ENCODE results near the gene DOCK11. TPM values are rescaled to one million over a fixed set of nuclear protein-coding genes. Genes with fewer than 3 reads are reported as not detected.

DOCK11 gene
- total RNA-seq, 2 donors from 2014 or later: 3.1 to 3.4 TPM

DNA sequence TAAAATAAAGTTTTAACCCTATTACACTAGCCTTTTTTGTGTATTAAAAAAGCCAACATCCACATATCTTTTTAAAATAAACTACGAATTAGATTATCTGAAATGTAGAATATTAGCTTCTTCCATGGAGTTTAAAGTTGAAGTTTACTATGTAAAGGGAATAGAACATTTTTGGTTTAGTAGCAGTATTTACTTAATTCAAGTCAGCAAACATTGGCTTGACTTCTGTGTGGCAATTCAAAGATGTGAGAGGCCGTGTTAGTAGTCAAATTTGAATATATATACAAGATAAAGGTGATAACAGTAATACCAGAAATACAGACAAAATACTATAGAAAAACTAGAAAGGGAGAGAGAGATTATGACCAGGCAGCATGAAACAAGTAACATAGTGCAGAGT is 116.7 kb downstream of the DOCK11 start:
- no CpG with 5 or more reads among the region's 2 CpGs for WGBS, 2 experiments (ENCODE audit: insufficient coverage in 1 of 2, insufficient read length in 1 of 2)

DNA sequence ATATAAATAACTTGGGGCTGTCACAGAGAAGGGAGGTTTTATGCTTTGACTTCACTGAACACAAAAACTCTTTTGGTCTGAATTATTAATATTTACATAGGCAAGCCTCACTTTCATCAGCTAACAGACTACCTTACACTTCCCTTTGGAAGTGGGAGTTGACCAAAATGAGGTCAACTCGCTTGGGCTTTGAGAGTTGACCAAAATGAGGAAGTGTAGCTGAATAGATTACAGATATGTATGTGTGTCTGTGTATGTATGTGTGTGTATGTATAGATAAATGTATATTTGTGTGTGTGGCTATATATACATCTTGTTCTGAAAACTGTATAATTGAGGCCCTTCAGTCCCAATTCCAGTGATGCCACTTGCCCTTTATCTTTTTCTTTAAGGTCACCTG is 118.5 kb downstream of the DOCK11 start:
- Histone ChIP-seq H3K27ac (ENCODE audit: low read depth, low read length) (no peak overlapping the region), H3K9ac (ENCODE audit: extremely low read depth, low read length, poor library complexity, severe bottlenecking) (no peak overlapping the region), H3K4me3 (ENCODE audit: low read length) (no peak overlapping the region), H3K9me3 (ENCODE audit: control insufficient read depth, low read length) (no peaks in the 10 kb centered on the region), H3K4me1 (ENCODE audit: control insufficient read depth, insufficient read depth, low read length) (no peaks in the 10 kb centered on the region), H3K36me3 (ENCODE audit: control insufficient read depth, insufficient read depth, low read length) (no peaks in the 10 kb centered on the region), H3K27me3 (ENCODE audit: control insufficient read depth, insufficient read depth, low read length, poor library complexity, severe bottlenecking) (no peaks in the 10 kb centered on the region)
- H3K4me3 Mint-ChIP-seq: no peak overlapping the region
- TF ChIP-seq, protein P1, sequence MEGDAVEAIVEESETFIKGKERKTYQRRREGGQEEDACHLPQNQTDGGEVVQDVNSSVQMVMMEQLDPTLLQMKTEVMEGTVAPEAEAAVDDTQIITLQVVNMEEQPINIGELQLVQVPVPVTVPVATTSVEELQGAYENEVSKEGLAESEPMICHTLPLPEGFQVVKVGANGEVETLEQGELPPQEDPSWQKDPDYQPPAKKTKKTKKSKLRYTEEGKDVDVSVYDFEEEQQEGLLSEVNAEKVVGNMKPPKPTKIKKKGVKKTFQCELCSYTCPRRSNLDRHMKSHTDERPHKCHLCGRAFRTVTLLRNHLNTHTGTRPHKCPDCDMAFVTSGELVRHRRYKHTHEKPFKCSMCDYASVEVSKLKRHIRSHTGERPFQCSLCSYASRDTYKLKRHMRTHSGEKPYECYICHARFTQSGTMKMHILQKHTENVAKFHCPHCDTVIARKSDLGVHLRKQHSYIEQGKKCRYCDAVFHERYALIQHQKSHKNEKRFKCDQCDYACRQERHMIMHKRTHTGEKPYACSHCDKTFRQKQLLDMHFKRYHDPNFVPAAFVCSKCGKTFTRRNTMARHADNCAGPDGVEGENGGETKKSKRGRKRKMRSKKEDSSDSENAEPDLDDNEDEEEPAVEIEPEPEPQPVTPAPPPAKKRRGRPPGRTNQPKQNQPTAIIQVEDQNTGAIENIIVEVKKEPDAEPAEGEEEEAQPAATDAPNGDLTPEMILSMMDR (conservative IDR thresholded peaks at IDR 0.05): no peak
- peaks cover 24% of the 10 kb centered on the region for H3K9me3 Mint-ChIP-seq
- no peak overlapping the region for H3K27ac Mint-ChIP-seq
- no peaks in the 10 kb centered on the region for H3K27me3 Mint-ChIP-seq (ENCODE audit: insufficient read depth)
- H3K36me3 Mint-ChIP-seq (ENCODE audit: low read depth): no peaks in the 10 kb centered on the region
- WGBS, 2 experiments (ENCODE audit: insufficient coverage in 1 of 2, insufficient read length in 1 of 2): 92 to 100% methylated on average over 1 of the region's 1 CpG
- no peaks in the 10 kb centered on the region for H3K4me1 Mint-ChIP-seq
- DNase-seq: no peak

More for the DNA sequence above, 116.7 kb downstream of the DOCK11 start:
- no peak for DNase-seq
- no peaks in the 10 kb centered on the region for H3K4me1 ChIP-seq (ENCODE audit: control insufficient read depth, insufficient read depth, low read length)
- no peaks in the 10 kb centered on the region for H3K27me3 ChIP-seq (ENCODE audit: control insufficient read depth, insufficient read depth, low read length, poor library complexity, severe bottlenecking)
- Mint-ChIP-seq H3K9me3 (peaks cover 32% of the 10 kb centered on the region), H3K4me1 (no peaks in the 10 kb centered on the region), H3K4me3 (no peak overlapping the region), H3K27ac (no peak overlapping the region), H3K27me3 (ENCODE audit: insufficient read depth) (no peaks in the 10 kb centered on the region), H3K36me3 (ENCODE audit: low read depth) (no peaks in the 10 kb centered on the region)
- H3K27ac ChIP-seq (ENCODE audit: low read depth, low read length): no peak overlapping the region
- TF ChIP-seq, protein P1 (conservative IDR thresholded peaks at IDR 0.05): no peak
- no peak overlapping the region for H3K4me3 ChIP-seq (ENCODE audit: low read length)
- H3K9me3 ChIP-seq (ENCODE audit: control insufficient read depth, low read length): no peaks in the 10 kb centered on the region
- H3K9ac ChIP-seq (ENCODE audit: extremely low read depth, low read length, poor library complexity, severe bottlenecking): no peak overlapping the region
- no peaks in the 10 kb centered on the region for H3K36me3 ChIP-seq (ENCODE audit: control insufficient read depth, insufficient read depth, low read length)

DNA sequence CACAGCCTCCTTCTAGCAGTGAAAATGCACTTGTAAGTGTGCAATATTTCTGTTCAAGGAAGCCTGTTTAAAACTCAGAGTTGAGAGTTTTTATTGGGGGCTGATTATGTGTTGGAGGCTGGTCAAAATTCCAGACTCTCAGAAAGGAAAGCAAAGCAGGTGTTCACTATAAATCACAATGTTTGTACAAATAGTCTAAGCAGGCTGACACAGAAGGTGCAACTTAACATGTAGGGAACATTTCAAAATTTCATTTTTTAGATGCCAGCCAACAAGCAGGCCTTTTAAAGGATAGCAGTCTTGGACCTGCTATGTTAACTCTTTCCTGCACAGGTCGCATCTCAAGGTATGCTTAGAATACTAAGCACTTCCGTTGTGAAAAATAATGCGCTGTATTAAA is 119.5 kb downstream of the DOCK11 start:
- Histone ChIP-seq H3K4me1 (ENCODE audit: control insufficient read depth, insufficient read depth, low read length) (no peaks in the 10 kb centered on the region), H3K27ac (ENCODE audit: low read depth, low read length) (no peak overlapping the region), H3K9me3 (ENCODE audit: control insufficient read depth, low read length) (no peaks in the 10 kb centered on the region), H3K36me3 (ENCODE audit: control insufficient read depth, insufficient read depth, low read length) (no peaks in the 10 kb centered on the region), H3K4me3 (ENCODE audit: low read length) (no peak overlapping the region), H3K9ac (ENCODE audit: extremely low read depth, low read length, poor library complexity, severe bottlenecking) (no peak overlapping the region), H3K27me3 (ENCODE audit: control insufficient read depth, insufficient read depth, low read length, poor library complexity, severe bottlenecking) (no peaks in the 10 kb centered on the region)
- peaks cover 21% of the 10 kb centered on the region for H3K9me3 Mint-ChIP-seq
- no peaks in the 10 kb centered on the region for H3K4me1 Mint-ChIP-seq
- H3K36me3 Mint-ChIP-seq (ENCODE audit: low read depth): no peaks in the 10 kb centered on the region
- no peak overlapping the region for H3K4me3 Mint-ChIP-seq
- DNase-seq: no peak
- no peak overlapping the region for H3K27ac Mint-ChIP-seq
- TF ChIP-seq, protein P1 (conservative IDR thresholded peaks at IDR 0.05): no peak
- no peaks in the 10 kb centered on the region for H3K27me3 Mint-ChIP-seq (ENCODE audit: insufficient read depth)
- WGBS, 2 experiments (ENCODE audit: insufficient coverage in 1 of 2, insufficient read length in 1 of 2): 82 to 100% methylated on average over 1 to 3 of the region's 3 CpGs
